B cell (primary cell): ENCODE measurements around the gene ZCCHC2. TPM values are rescaled to one million over a fixed set of nuclear protein-coding genes. Genes with fewer than 3 reads are reported as not detected.

Experiments
- ATAC-seq: fragments of 200-7000 bp; cut with Tn5 transposase; one replicate; pipeline ENCODE4 v1.10.0; 2021; ENCODE audit warnings: low read depth, mild to moderate bottlenecking, moderate number of reproducible peaks, moderate library complexity
- CTCF ChIA-PET: fragments of 350-600 bp; sonication (Branson Sonifier 250); formaldehyde crosslinking; loops from one replicate; lab custom pipeline; 2021; ENCODE audit warnings: antibody characterized with exemption, inconsistent platforms; lab: Charles Lee
- POLR2A ChIA-PET: fragments of 350-600 bp; sonication (Branson Sonifier 250); formaldehyde crosslinking; loops from one replicate; lab custom pipeline; 2021; ENCODE audit warnings: antibody characterized with exemption; lab: Charles Lee
- DNase-seq: peaks from one replicate; pipeline ENCODE4 v3.0.0; 2013
- H2AFZ ChIP-seq: 2 replicates; pipeline ENCODE4 v1.6.1; 2012; ENCODE audit warnings: mild to moderate bottlenecking, low read depth, low read length; ENCODE audit not compliant: insufficient read depth, poor library complexity, severe bottlenecking
- H3K27ac ChIP-seq, 2 donors: 1 replicate in 1 of 2; 2 replicates in 1 of 2; pipeline ENCODE4 v1.5.1; 2012 to 2013; ENCODE audit warnings: low read length in 2 of 2, mild to moderate bottlenecking in 2 of 2, moderate library complexity in 1 of 2
- H3K27me3 ChIP-seq, 4 experiments: fragments of 200-600 bp in 1 of 4; sonication (generic) in 1 of 4; replicated peaks in 1 of 4; 1 replicate in 2 of 4; 2 replicates in 2 of 4; pipeline versions ENCODE4 v1.6.1 to v1.7.0; 2013 to 2016; ENCODE audit warnings: low read length in 3 of 4, mild to moderate bottlenecking in 2 of 4, mixed read lengths in 1 of 4, moderate library complexity in 1 of 4; ENCODE audit not compliant: insufficient read depth in 4 of 4, control insufficient read depth in 3 of 4; ENCODE audit errors: control extremely low read depth in 1 of 4
- H3K36me3 ChIP-seq, 2 experiments: replicated peaks in 1 of 2; 1 replicate in 1 of 2; 2 replicates in 1 of 2; pipeline versions ENCODE4 v1.6.1 to v1.7.1; 2013; ENCODE audit warnings: low read length in 1 of 2; ENCODE audit not compliant: insufficient read depth in 2 of 2, control insufficient read depth in 1 of 2; ENCODE audit errors: control extremely low read depth in 1 of 2, extremely low read depth in 1 of 2
- H3K4me1 ChIP-seq, 2 donors: fragments of 200-600 bp in 1 of 2; sonication (generic) in 1 of 2; 1 replicate in 1 of 2; 2 replicates in 1 of 2; pipeline versions ENCODE4 v1.5.1 to v1.6.1; 2013 to 2017; ENCODE audit warnings: low read length in 2 of 2; ENCODE audit not compliant: control insufficient read depth in 2 of 2, insufficient read depth in 2 of 2
- H3K4me2 ChIP-seq: replicated peaks from 2 replicates; pipeline ENCODE3; 2012; ENCODE audit warnings: mild to moderate bottlenecking, low read depth, low read length; ENCODE audit not compliant: poor library complexity, severe bottlenecking
- H3K4me3 ChIP-seq, 5 experiments: fragments of 200-600 bp in 1 of 5; sonication (generic) in 1 of 5; 1 replicate in 3 of 5; 2 replicates in 2 of 5; pipeline versions ENCODE4 v1.5.1 to v1.7.0; 2011 to 2016; ENCODE audit warnings: low read length in 4 of 5, mild to moderate bottlenecking in 4 of 5, low read depth in 2 of 5, control low read depth in 1 of 5, moderate library complexity in 1 of 5; ENCODE audit not compliant: insufficient read depth in 1 of 5; ENCODE audit errors: control extremely low read depth in 1 of 5, extremely low read depth in 1 of 5
- H3K79me2 ChIP-seq: fragments of 200-600 bp; sonication (generic); one replicate; pipeline ENCODE4 v1.6.0; 2016; ENCODE audit warnings: low read length; ENCODE audit not compliant: control insufficient read depth, insufficient read depth
- H3K9ac ChIP-seq: fragments of 200-600 bp; sonication (generic); 2 replicates; pipeline ENCODE4 v1.6.1; 2017; ENCODE audit warnings: mild to moderate bottlenecking, low read length, moderate library complexity
- H3K9me3 ChIP-seq, 3 donors: one replicate each; pipeline versions ENCODE4 v1.6.1 to v1.7.1; 2013; ENCODE audit warnings: low read length in 2 of 3; ENCODE audit not compliant: control insufficient read depth in 2 of 3, insufficient read depth in 1 of 3; ENCODE audit errors: control extremely low read depth in 1 of 3
- H4K20me1 ChIP-seq: 2 replicates; pipeline ENCODE4 v1.6.0; 2012; ENCODE audit warnings: mild to moderate bottlenecking, low read length; ENCODE audit not compliant: insufficient read depth, control insufficient read depth, poor library complexity, severe bottlenecking
- H3K27ac Mint-ChIP-seq: one replicate; pipeline ENCODE4 v1.8.0; 2021; ENCODE audit warnings: mixed read lengths
- H3K27me3 Mint-ChIP-seq: one replicate; pipeline ENCODE4 v1.8.0; 2021; ENCODE audit warnings: mixed read lengths
- H3K4me1 Mint-ChIP-seq: one replicate; pipeline ENCODE4 v1.8.0; 2021; ENCODE audit warnings: mixed read lengths
- H3K4me3 Mint-ChIP-seq: one replicate; pipeline ENCODE4 v1.8.0; 2021; ENCODE audit warnings: mixed read lengths
- H3K9me3 Mint-ChIP-seq: one replicate; pipeline ENCODE4 v1.8.0; 2022; ENCODE audit warnings: mixed read lengths; ENCODE audit not compliant: insufficient read depth
- CTCF ChIP-seq: fragments of 200-600 bp; IDR thresholded peaks from one replicate; pipeline ENCODE4 v1.8.0; 2022; ENCODE audit warnings: antibody characterized with exemption, mild to moderate bottlenecking
- EZH2 ChIP-seq: IDR thresholded peaks from 2 replicates; pipeline ENCODE4 v1.6.1; 2012; ENCODE audit warnings: borderline replicate concordance, low read depth, mild to moderate bottlenecking, moderate library complexity, low read length; ENCODE audit not compliant: insufficient read depth, poor library complexity, severe bottlenecking
- WGBS: methylation state at CpG from one replicate; pipeline ENCODE4 v1.1.5; 2013; ENCODE audit warnings: missing lambda C conversion rate; ENCODE audit not compliant: insufficient coverage; 5-methylcytosine and 5-hydroxymethylcytosine counted together
- intact Hi-C: fragments of 100-400 bp; cut with micrococcal nuclease; formaldehyde crosslinking; loops from one replicate; pipeline ENCODE4 v1.10.0; 2022
- polyA plus RNA-seq: library from polyadenylated mRNA; depleted of rRNA; stranded (reverse); fragments of >200 nt; gene quantifications from 2 replicates; pipeline ENCODE4 v1.2.3, GENCODE V29; 2012
- total RNA-seq, 2 donors: library from RNA; stranded (reverse); fragments of 120-200 nt in 1 of 2; gene quantifications; 1 replicate in 1 of 2; 2 replicates in 1 of 2; pipeline versions ENCODE4 v1.2.3 to v1.2.4, GENCODE V29; 2013 to 2022

Gene ZCCHC2
- total and polyA plus RNA-seq, 2 donors (not counting 1 experiment from before 2014, with no cell fraction given) = 24.5 to 53.7 TPM

- POLR2A ChIA-PET = interaction anchor here (1.0 kb wide), 1 partner anchor 130 kb away, joined by 3 read pairs; the partner anchor contains the start of gene PHLPP1
Observed at GRCh38 chr18:62584241-62585120, 61.7 kb downstream of the ZCCHC2 start.

More at GRCh38 chr18:62584241-62585120, 61.7 kb downstream of the ZCCHC2 start:
- CTCF ChIA-PET = interaction anchor here (1.0 to 5.6 kb wide), 18 partner anchors 11 to 855 kb away, joined by 3 to 73 read pairs (median 6); partner anchors contain the start of gene ZCCHC2
- no peak for TF ChIP-seq EZH2
- peak; percentile 94 for TF ChIP-seq CTCF
- ATAC-seq (peak; percentile 94), DNase-seq (peak; percentile 88)
- H3K27me3 Mint-ChIP-seq = no peaks in the 10 kb centered on the region
- peaks cover 0 to 10% of the 10 kb centered on the region in 2 experiments for H3K36me3 ChIP-seq
- H3K9ac ChIP-seq = no peak overlapping the region
- 22% methylated on average over 16 of the region's 23 CpGs for WGBS
- H3K79me2 ChIP-seq = no peaks in the 10 kb centered on the region
- peaks cover 16% of the 10 kb centered on the region for H3K4me1 Mint-ChIP-seq
- H3K9me3 ChIP-seq = no peaks in the 10 kb centered on the region
- peak overlapping the region; percentile 35 for H3K4me3 Mint-ChIP-seq
- H3K27ac ChIP-seq = no peak overlapping the region
- peaks cover 13 to 20% of the 10 kb centered on the region in 2 donors for H3K4me1 ChIP-seq
- no peaks in the 10 kb centered on the region for H4K20me1 ChIP-seq
- H3K4me3 ChIP-seq = no peak overlapping the region
- peak overlapping the region; percentile 11 for H3K27ac Mint-ChIP-seq
- H3K27me3 ChIP-seq = no peaks in the 10 kb centered on the region
- peak overlapping the region; percentile 62 for H2AFZ ChIP-seq
- no peaks in the 10 kb centered on the region for H3K9me3 Mint-ChIP-seq
- H3K4me2 ChIP-seq = peak overlapping the region; percentile 65
- intact Hi-C loops = loop anchor here (1.0 to 10.0 kb wide), 4 partner anchors 60 to 401 kb away; partner anchors contain the start of gene PHLPP1
